Osteocyte (in vitro differentiated cells): ENCODE data around the gene WDR87. TPM values are rescaled to one million over a fixed set of nuclear protein-coding genes. Genes with fewer than 3 reads are reported as not detected.

Experiments used
- DNase-seq: peaks from one replicate; pipeline ENCODE4 v3.0.0; 2021; ENCODE audit warnings: mixed read lengths; ENCODE audit not compliant: unreplicated experiment; ENCODE audit errors: extremely low spot score
- H3K27ac Mint-ChIP-seq: one replicate; pipeline ENCODE4 v1.8.0; 2021; ENCODE audit warnings: mild to moderate bottlenecking, mixed read lengths; ENCODE audit not compliant: unreplicated experiment
- H3K27me3 Mint-ChIP-seq: one replicate; pipeline ENCODE4 v1.8.0; 2021; ENCODE audit warnings: mixed read lengths; ENCODE audit not compliant: unreplicated experiment
- H3K36me3 Mint-ChIP-seq: one replicate; pipeline ENCODE4 v1.8.0; 2021; ENCODE audit warnings: mixed read lengths; ENCODE audit not compliant: unreplicated experiment
- H3K4me1 Mint-ChIP-seq: one replicate; pipeline ENCODE4 v1.8.0; 2021; ENCODE audit warnings: mixed read lengths; ENCODE audit not compliant: unreplicated experiment
- H3K4me3 Mint-ChIP-seq: one replicate; pipeline ENCODE4 v1.8.0; 2021; ENCODE audit warnings: mild to moderate bottlenecking, moderate library complexity, mixed read lengths; ENCODE audit not compliant: unreplicated experiment
- H3K9me3 Mint-ChIP-seq: one replicate; pipeline ENCODE4 v1.8.0; 2021; ENCODE audit warnings: mixed read lengths; ENCODE audit not compliant: unreplicated experiment
- total RNA-seq: library from RNA; stranded (reverse); gene quantifications from 2 replicates; pipeline ENCODE4 v1.2.1, GENCODE V29; 2021
- TF ChIP-seq, protein P1 (sequence below): fragments of 200-600 bp; sonication (generic); IDR thresholded peaks from 2 replicates; pipeline ENCODE4 v1.5.0; 2021; ENCODE audit warnings: antibody characterized with exemption, mild to moderate bottlenecking, moderate library complexity

Gene WDR87
- total RNA-seq, 1 donor from 2014 or later: not detected

DNA sequence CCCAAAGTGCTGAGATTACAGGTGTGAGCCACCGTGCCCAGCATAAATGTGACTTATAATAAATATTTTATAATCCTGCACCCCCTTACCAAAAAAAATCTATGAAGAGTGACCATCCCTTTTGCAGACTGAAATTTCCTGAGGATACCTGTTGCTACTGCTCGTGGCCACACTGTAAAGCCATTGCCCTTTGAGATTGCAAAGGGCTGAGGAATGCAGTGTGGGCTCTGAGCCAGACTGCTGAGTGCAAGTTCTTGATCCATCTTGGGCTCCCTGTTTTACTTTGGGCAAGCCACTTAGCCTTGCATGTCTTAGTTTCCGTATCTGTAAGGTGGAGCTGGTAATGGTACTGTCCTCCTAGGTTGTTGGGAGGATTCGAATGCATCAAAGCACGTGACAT is 24.0 kb upstream of the WDR87 start:
- Mint-ChIP-seq H3K27me3 (no peaks in the 10 kb centered on the region), H3K4me3 (no peak overlapping the region), H3K36me3 (no peaks in the 10 kb centered on the region), H3K9me3 (no peaks in the 10 kb centered on the region), H3K4me1 (peaks cover 48% of the 10 kb centered on the region), H3K27ac (no peak overlapping the region)
- TF ChIP-seq, protein P1, sequence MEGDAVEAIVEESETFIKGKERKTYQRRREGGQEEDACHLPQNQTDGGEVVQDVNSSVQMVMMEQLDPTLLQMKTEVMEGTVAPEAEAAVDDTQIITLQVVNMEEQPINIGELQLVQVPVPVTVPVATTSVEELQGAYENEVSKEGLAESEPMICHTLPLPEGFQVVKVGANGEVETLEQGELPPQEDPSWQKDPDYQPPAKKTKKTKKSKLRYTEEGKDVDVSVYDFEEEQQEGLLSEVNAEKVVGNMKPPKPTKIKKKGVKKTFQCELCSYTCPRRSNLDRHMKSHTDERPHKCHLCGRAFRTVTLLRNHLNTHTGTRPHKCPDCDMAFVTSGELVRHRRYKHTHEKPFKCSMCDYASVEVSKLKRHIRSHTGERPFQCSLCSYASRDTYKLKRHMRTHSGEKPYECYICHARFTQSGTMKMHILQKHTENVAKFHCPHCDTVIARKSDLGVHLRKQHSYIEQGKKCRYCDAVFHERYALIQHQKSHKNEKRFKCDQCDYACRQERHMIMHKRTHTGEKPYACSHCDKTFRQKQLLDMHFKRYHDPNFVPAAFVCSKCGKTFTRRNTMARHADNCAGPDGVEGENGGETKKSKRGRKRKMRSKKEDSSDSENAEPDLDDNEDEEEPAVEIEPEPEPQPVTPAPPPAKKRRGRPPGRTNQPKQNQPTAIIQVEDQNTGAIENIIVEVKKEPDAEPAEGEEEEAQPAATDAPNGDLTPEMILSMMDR: no peak
- no peak for DNase-seq

DNA sequence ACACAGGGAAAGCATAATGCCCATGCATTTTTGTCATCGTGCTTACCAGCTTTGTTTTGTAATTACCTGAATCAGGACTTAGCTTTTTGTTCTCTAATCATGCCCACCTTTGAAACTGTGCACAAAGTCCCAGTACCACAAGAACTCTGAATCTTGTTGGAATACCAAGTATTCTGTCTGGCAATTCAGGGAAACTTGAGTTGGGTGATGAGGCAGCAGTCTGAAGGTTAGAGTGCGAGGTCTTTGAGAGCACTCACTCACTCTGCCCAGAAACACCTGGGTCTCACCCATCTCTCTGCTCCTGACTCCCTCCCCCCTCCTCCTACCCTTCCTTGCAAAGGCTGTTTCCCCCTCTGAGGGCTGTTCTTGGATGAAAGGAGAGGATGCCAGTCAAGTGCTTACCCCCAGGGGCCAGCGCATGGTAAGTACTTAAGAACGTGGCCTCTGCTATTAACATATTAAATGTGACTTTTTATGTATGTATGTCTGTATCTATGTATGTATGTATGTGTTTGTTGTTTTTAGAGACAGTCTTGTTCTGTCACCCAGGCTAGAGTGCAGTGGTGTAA is 23.0 kb upstream of the WDR87 start:
- Mint-ChIP-seq H3K27me3 (no peaks in the 10 kb centered on the region), H3K4me3 (no peak overlapping the region), H3K36me3 (peaks cover 4% of the 10 kb centered on the region), H3K9me3 (peaks cover 3% of the 10 kb centered on the region), H3K27ac (no peak overlapping the region), H3K4me1 (peaks cover 43% of the 10 kb centered on the region)
- TF ChIP-seq, protein P1: peak; percentile 8
- no peak for DNase-seq

DNA sequence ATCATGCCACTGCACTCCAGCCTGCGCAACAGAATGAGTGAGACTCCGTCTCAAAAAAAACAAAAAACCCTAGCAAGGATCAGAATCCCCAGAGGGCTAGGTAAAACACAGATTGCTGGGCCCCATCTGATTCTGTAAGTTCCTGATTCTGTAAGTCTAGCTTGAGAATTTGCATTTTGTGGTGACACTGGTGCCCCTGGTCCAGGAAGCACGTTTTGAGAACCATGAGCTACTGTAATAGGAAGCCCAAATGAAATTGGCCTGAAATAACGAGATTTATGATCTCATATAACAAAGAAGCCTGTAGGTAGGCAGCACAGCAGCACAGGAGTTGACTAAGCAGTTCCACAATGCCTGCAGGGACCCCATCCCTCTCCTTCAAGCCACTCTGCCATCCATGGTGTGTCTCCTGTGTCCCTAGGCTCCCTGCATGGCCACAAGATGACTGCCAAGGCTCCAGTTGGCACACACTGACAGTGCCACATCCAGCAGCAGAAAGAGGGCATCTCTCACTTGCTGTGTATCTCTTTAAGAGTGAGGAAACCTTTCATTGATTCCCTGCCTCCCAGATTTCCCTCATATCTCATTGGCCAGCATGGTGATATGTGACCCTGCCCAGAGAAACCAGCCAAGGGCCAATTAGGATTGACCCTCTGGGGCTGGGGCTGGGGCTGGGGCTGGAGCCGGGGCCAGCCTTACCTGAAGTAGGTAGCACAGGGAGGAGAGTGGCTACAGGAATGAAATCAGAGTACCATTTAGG is 22.3 kb upstream of the WDR87 start:
- H3K4me1 Mint-ChIP-seq: peaks cover 36% of the 10 kb centered on the region
- H3K9me3 Mint-ChIP-seq: peaks cover 3% of the 10 kb centered on the region
- TF ChIP-seq, protein P1: no peak
- no peak overlapping the region for H3K4me3 Mint-ChIP-seq
- no peak for DNase-seq
- no peaks in the 10 kb centered on the region for H3K27me3 Mint-ChIP-seq
- H3K27ac Mint-ChIP-seq: no peak overlapping the region
- H3K36me3 Mint-ChIP-seq: peaks cover 4% of the 10 kb centered on the region

DNA sequence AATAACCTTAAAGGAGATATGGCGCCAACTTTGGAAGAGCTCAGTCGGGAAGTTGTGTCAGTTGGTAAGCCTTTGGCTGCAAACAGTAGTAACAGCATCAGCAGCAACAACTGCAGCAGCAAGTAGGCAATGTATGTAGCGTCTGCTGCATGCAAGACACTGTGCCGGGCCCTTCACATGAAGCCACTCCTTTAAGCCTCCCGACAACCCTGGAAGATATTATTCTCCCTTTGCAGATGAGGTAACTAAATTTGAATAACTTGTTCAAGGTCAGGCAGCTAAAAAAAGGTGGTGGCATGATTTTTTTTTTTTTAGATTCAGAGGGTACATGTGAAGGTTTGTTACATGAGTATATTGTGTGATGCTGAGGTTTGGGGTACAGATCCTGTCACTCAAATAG is 20.3 kb upstream of the WDR87 start:
- no peak for DNase-seq
- no peaks in the 10 kb centered on the region for H3K27me3 Mint-ChIP-seq
- H3K4me3 Mint-ChIP-seq: no peak overlapping the region
- TF ChIP-seq, protein P1: no peak
- H3K36me3 Mint-ChIP-seq: peaks cover 4% of the 10 kb centered on the region
- peaks cover 16% of the 10 kb centered on the region for H3K4me1 Mint-ChIP-seq
- H3K27ac Mint-ChIP-seq: no peak overlapping the region
- H3K9me3 Mint-ChIP-seq: peaks cover 3% of the 10 kb centered on the region

DNA sequence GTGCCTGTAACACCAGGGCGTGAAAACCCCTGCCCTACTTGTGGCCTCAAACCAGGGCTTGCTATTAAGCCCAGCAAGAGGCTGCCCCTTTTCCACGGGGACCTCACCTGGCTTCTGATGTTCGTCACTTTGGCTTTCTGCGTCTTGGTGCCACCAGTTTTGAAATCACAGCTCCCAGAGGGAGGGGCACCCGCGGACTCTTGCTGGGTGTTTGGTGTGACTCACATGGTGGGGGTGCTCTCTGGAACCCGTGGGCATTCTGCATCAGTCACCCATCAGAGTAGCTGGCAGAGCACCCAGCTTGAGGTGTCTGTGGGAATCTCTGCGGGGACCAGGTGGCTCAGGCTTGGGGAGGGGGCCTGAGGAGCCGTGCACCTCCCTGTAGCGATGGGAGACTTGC is 19.9 kb upstream of the WDR87 start:
- Mint-ChIP-seq H3K27ac (no peak overlapping the region), H3K27me3 (no peaks in the 10 kb centered on the region), H3K36me3 (peaks cover 4% of the 10 kb centered on the region), H3K4me1 (peaks cover 15% of the 10 kb centered on the region), H3K4me3 (no peak overlapping the region), H3K9me3 (peaks cover 3% of the 10 kb centered on the region)
- TF ChIP-seq, protein P1: no peak
- DNase-seq: no peak
